IPS-15b (cell line): Measurements from ENCODE around the gene ZNF467.

Source experiments
- H3K27me3 ChIP-seq: one replicate; pipeline ENCODE4 v1.6.1; 2013; ENCODE audit warnings: low read length; ENCODE audit not compliant: control insufficient read depth, insufficient read depth
- H3K36me3 ChIP-seq: one replicate; pipeline ENCODE4 v1.6.1; 2013; ENCODE audit warnings: low read length; ENCODE audit not compliant: control insufficient read depth, insufficient read depth
- H3K4me1 ChIP-seq: one replicate; pipeline ENCODE4 v1.6.1; 2013; ENCODE audit warnings: mild to moderate bottlenecking, low read length; ENCODE audit not compliant: control insufficient read depth, insufficient read depth
- H3K4me3 ChIP-seq: one replicate; pipeline ENCODE4 v1.5.1; 2013; ENCODE audit warnings: low read depth, low read length
- H3K9ac ChIP-seq: one replicate; pipeline ENCODE4 v1.6.1; 2013; ENCODE audit warnings: low read depth, mild to moderate bottlenecking, low read length
- H3K9me3 ChIP-seq: one replicate; pipeline ENCODE4 v1.6.1; 2013; ENCODE audit warnings: mild to moderate bottlenecking, low read length; ENCODE audit not compliant: control insufficient read depth, insufficient read depth

The ZNF467 gene

GRCh38 chr7:149774237-149775175, 1.1 kb upstream of the ZNF467 start:
- Histone ChIP-seq H3K36me3 (no peaks in the 10 kb centered on the region), H3K4me3 (peak overlapping the region; percentile 46), H3K27me3 (peaks cover 46% of the 10 kb centered on the region), H3K9me3 (no peaks in the 10 kb centered on the region), H3K9ac (no peak overlapping the region), H3K4me1 (peaks cover 2% of the 10 kb centered on the region)

GRCh38 chr7:149772956-149773434, 393 bp downstream of the ZNF467 start:
- Histone ChIP-seq H3K9me3 (no peaks in the 10 kb centered on the region), H3K4me3 (peak overlapping the region; percentile 53), H3K9ac (no peak overlapping the region), H3K36me3 (no peaks in the 10 kb centered on the region), H3K27me3 (peaks cover 61% of the 10 kb centered on the region), H3K4me1 (peaks cover 2% of the 10 kb centered on the region)

GRCh38 chr7:149772241-149772955, 990 bp downstream of the ZNF467 start:
- peaks cover 2% of the 10 kb centered on the region for H3K4me1 ChIP-seq
- peak overlapping the region; percentile 26 for H3K4me3 ChIP-seq
- peaks cover 66% of the 10 kb centered on the region for H3K27me3 ChIP-seq
- no peaks in the 10 kb centered on the region for H3K9me3 ChIP-seq
- no peaks in the 10 kb centered on the region for H3K36me3 ChIP-seq
- H3K9ac ChIP-seq, result no peak overlapping the region

- Histone ChIP-seq H3K9me3 (no peaks in the 10 kb centered on the region), H3K27me3 (peaks cover 67% of the 10 kb centered on the region), H3K4me1 (peaks cover 2% of the 10 kb centered on the region), H3K9ac (no peak overlapping the region), H3K4me3 (peak overlapping the region; percentile 63), H3K36me3 (no peaks in the 10 kb centered on the region)
These were observed 1.6 kb downstream of the ZNF467 start for GRCh38 chr7:149771720-149772240.

- H3K9ac ChIP-seq, result no peak overlapping the region
These were observed 2.4 kb downstream of the ZNF467 start for GRCh38 chr7:149770728-149771636.

GRCh38 chr7:149769915-149770314, 3.5 kb downstream of the ZNF467 start:
- no peak overlapping the region for H3K4me3 ChIP-seq
- no peak overlapping the region for H3K9ac ChIP-seq
- peaks cover 73% of the 10 kb centered on the region for H3K27me3 ChIP-seq
- no peaks in the 10 kb centered on the region for H3K36me3 ChIP-seq
- H3K9me3 ChIP-seq, result no peaks in the 10 kb centered on the region
- peaks cover 2% of the 10 kb centered on the region for H3K4me1 ChIP-seq

More at GRCh38 chr7:149770728-149771636, 2.4 kb downstream of the ZNF467 start:
- Histone ChIP-seq H3K4me3 (peak overlapping the region; percentile 41), H3K4me1 (peaks cover 2% of the 10 kb centered on the region), H3K36me3 (no peaks in the 10 kb centered on the region), H3K27me3 (peaks cover 72% of the 10 kb centered on the region), H3K9me3 (no peaks in the 10 kb centered on the region)

GRCh38 chr7:149768931-149769330, 4.5 kb downstream of the ZNF467 start:
- H3K9ac ChIP-seq, result no peak overlapping the region
- H3K4me3 ChIP-seq, result no peak overlapping the region
- H3K27me3 ChIP-seq, result peaks cover 73% of the 10 kb centered on the region
- H3K9me3 ChIP-seq, result no peaks in the 10 kb centered on the region
- H3K4me1 ChIP-seq, result peaks cover 2% of the 10 kb centered on the region
- no peaks in the 10 kb centered on the region for H3K36me3 ChIP-seq

GRCh38 chr7:149767068-149767467, 6.3 kb downstream of the ZNF467 start:
- peaks cover 91% of the 10 kb centered on the region for H3K27me3 ChIP-seq
- no peaks in the 10 kb centered on the region for H3K36me3 ChIP-seq
- H3K4me3 ChIP-seq, result no peak overlapping the region
- no peak overlapping the region for H3K9ac ChIP-seq
- H3K9me3 ChIP-seq, result no peaks in the 10 kb centered on the region
- H3K4me1 ChIP-seq, result peaks cover 2% of the 10 kb centered on the region

- Histone ChIP-seq H3K27me3 (peaks cover 100% of the 10 kb centered on the region), H3K4me3 (peak overlapping the region; percentile 39), H3K36me3 (no peaks in the 10 kb centered on the region), H3K4me1 (peaks cover 2% of the 10 kb centered on the region), H3K9me3 (no peaks in the 10 kb centered on the region), H3K9ac (no peak overlapping the region)
These were observed 7.2 kb downstream of the ZNF467 start for GRCh38 chr7:149766135-149766675.

GRCh38 chr7:149765399-149766121, 7.8 kb downstream of the ZNF467 start:
- Histone ChIP-seq H3K27me3 (peaks cover 100% of the 10 kb centered on the region), H3K4me3 (peak overlapping the region; percentile 39), H3K9ac (no peak overlapping the region), H3K36me3 (no peaks in the 10 kb centered on the region), H3K9me3 (no peaks in the 10 kb centered on the region), H3K4me1 (no peaks in the 10 kb centered on the region)
